GM12891 (cell line): ENCODE results near the gene B4GALT1.

Source experiments
- DNase-seq: peaks from one replicate; pipeline ENCODE4 v3.0.0; 2011; ENCODE audit warnings: low spot score; ENCODE audit not compliant: insufficient read length
- FAIRE-seq: peaks from 2 replicates; lab custom pipeline; 2011; peaks lifted over from hg19 to GRCh38; lab: Jason Lieb, UNC
- PAX5 ChIP-seq: IDR thresholded peaks from 2 replicates; pipeline ENCODE4 v1.6.1; 2011; ENCODE audit warnings: low read length, moderate library complexity, mild to moderate bottlenecking; ENCODE audit not compliant: insufficient read depth, severe bottlenecking
- POLR2A ChIP-seq: IDR thresholded peaks from 2 replicates; pipeline ENCODE4 v1.6.1; 2011; ENCODE audit warnings: low read depth, low read length, control low read depth
- POLR2AphosphoS5 ChIP-seq: IDR thresholded peaks from 2 replicates; pipeline ENCODE4 v1.6.1; 2011; ENCODE audit warnings: low read depth, low read length, control low read depth
- POU2F2 ChIP-seq: IDR thresholded peaks from 2 replicates; pipeline ENCODE4 v1.6.1; 2011; ENCODE audit warnings: low read depth, mild to moderate bottlenecking, control low read depth, low read length, moderate library complexity
- SPI1 ChIP-seq: IDR thresholded peaks from 2 replicates; pipeline ENCODE4 v1.6.1; 2011; ENCODE audit warnings: low read depth, low read length, control low read depth
- TAF1 ChIP-seq: IDR thresholded peaks from 2 replicates; pipeline ENCODE4 v1.6.1; 2011; ENCODE audit warnings: low read depth, low read length, control low read depth

The B4GALT1 gene

DNA sequence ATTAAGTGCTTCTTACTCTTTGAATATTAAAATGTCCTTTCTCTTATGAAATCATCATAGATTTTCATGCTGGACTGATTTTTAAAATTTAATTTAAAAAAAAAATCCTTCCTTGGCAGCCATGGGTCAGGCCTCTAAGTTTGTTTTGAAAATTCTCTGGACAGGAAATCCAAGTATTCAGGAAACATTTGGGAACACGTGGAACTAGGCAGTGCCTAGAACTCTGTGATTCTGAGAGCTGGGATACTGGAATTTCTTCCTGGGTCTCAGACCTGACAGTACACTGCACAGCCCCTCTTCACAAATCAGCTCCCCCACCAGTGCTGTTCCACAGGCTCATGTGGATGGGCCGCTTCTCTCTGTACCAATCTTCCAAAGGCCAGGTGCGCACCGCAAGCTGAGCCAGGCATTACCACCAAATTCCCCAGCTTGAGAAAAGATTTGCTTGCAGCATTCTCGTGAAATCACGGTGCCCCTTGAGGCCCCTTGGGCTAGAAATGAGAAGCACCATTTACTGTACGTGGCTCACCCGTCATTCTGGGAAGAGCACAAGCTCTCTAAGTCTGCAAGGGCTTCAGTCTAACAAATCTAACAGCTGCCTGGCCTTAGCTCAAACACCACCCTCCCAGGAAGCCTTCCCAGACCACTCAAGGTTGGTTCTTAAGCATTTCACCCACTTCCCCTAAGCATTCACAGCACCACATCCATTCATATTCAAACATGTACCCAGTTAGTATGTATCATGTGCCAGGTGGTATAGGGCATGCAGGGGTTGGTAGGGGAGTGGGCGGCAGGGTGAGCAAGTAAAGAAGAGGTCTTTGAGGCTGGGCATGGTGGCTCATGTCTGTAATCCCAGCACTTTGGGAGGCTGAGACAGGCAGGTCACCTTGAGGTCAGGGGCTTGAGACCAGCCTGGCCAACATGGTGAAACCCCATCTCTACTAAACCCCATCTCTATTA lies 26.5 kb downstream of the B4GALT1 start:
- FAIRE-seq: peak; percentile 85
- TF ChIP-seq PAX5: no peak
- TF ChIP-seq SPI1: 0 out of 2 replicates have a peak, but pooled peaks have one; percentile 21
- no peak for DNase-seq

DNA sequence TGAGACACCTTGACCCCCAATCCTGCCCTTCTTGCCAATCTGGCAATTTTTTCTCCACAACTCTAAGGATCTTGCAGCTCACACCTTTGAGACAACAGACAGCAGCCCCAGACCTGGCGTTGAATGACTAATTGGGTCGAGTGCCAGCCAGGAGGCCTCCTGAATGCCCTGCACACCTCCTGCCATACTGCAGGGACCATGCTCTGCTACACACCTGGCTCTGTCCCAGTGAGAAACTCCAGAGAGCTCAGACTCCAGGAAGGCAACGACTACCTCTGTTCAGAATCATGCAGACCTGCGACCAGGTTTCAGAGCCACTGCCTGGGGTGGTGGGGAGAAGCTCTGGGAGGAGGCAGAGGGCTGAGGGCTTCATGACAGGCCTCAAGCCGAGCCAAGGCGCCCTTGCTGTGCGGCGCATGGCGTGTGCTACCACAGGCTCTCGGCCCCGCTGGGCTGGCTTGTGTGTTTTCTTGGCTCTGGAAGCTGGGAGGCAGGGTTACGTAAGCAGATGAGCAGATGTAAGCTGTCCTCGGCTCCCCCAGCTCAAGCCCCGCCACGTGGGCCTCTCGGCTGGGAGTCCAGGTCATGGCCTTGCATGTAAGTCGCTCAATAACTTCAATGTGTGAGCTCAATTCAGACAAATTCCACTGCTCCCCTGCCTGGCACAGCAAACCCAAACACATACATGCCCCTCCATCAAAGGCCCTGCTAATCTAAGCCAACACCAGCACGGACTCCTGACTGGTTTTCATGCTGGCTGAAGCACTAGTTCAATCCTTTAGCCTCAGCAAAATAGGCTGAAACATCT lies 27.5 kb downstream of the B4GALT1 start:
- DNase-seq (no peak), FAIRE-seq (no peak)
- TF ChIP-seq PAX5 (no peak), SPI1 (no peak)

- DNase-seq (no peak), FAIRE-seq (peak; percentile 69)
- TF ChIP-seq POLR2A (no peak), TAF1 (no peak), POU2F2 (no peak), SPI1 (no peak), PAX5 (no peak), POLR2AphosphoS5 (no peak)
Measured at GRCh38 chr9:33138768-33139167, 28.4 kb downstream of the B4GALT1 start.

DNA sequence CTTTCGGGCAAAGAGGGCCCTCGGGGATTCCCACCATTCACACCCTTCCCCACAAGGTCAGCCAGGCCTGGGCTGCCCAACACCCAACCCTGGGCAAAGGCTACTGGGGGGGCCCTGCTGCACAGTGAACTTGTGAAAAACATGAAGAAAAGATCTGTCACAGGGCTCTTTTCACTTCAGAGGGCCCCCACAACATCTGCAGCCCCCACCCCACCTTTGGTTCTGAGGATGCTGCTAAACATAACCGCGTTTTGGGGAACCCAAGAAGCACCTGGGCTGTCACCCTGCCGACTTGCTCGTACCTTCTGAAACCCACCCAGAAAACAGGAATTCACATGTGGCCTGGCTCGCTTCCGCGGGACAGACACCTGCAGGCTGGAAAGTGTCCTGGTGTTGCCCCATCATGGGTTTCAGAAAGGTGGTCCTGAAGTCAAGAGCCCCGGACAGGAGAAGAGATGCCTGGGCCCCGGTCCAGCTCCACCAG lies 29.3 kb downstream of the B4GALT1 start:
- no peak for DNase-seq
- no peak for FAIRE-seq

GRCh38 chr9:33136721-33137670 lies 30.1 kb downstream of the B4GALT1 start:
- FAIRE-seq (no peak), DNase-seq (no peak)
- no peak for TF ChIP-seq SPI1
- no peak for TF ChIP-seq TAF1
- no peak for TF ChIP-seq POLR2A
- TF ChIP-seq POU2F2: no peak
- TF ChIP-seq POLR2AphosphoS5: no peak
- TF ChIP-seq PAX5: no peak

More for the DNA sequence above, 29.3 kb downstream of the B4GALT1 start:
- no peak for TF ChIP-seq TAF1
- TF ChIP-seq POU2F2: no peak
- TF ChIP-seq POLR2AphosphoS5: no peak
- no peak for TF ChIP-seq POLR2A
- no peak for TF ChIP-seq SPI1
- TF ChIP-seq PAX5: no peak

DNA sequence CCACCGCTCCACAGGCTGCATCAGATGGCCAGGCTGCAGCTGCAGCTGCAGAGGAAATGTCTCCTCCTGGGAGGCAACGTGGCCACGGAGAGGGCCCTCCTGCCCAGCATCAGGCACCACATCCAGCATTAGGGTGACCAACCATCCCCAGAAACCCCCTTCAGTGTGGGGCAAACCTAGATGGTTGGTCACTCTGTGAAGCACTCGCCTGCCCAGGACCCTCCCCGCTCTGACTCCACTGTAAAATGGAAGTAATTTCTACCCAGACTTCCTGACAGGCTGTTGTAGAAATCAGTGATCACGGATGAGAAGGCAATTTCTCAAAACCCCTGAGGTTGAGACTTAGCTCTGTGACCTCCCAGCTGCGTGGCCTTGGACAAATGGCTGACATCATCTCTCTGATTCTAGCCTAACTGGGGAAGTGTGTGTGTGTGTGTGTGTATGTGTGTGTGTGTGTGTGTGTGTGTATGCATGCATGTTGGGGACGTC lies 31.6 kb downstream of the B4GALT1 start:
- FAIRE-seq (no peak), DNase-seq (no peak)
- TF ChIP-seq SPI1 (peak; percentile 27; the same call in 1 of the 2 replicates), POLR2A (no peak), POU2F2 (0 out of 2 replicates have a peak, but pooled peaks have one; percentile 33), PAX5 (no peak)

- TF ChIP-seq POU2F2 (no peak), SPI1 (no peak), PAX5 (no peak), POLR2AphosphoS5 (no peak), TAF1 (no peak), POLR2A (no peak)
- no peak for DNase-seq
- FAIRE-seq: no peak
Measured at GRCh38 chr9:33135031-33135461, 32.1 kb downstream of the B4GALT1 start.

DNA sequence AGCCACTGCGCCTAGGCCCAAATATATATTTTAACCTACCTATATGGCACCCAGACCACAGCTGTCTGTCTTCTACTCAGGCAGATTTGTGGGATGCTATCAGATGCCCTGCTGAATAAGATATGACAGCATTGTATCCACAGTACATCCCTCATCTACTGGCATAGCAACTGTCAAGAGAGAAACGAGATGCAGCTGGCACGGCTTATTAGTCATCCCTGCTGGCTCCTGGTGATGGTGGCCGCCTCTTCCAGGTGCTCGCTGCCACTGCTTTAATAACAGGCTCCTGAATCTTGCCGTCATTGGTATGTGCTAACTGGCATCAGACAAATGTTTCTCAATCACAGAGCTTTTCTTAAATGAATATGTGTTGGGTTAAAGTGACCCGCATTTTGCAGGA lies 34.0 kb downstream of the B4GALT1 start:
- TF ChIP-seq POU2F2: no peak
- TF ChIP-seq POLR2AphosphoS5: no peak
- no peak for TF ChIP-seq TAF1
- TF ChIP-seq PAX5: no peak
- TF ChIP-seq POLR2A: no peak
- no peak for TF ChIP-seq SPI1
- FAIRE-seq (no peak), DNase-seq (no peak)
